HG03571 (cell line): ENCODE results near the gene PDK3.
A peak's percentile ranks its signal among the peaks of the same experiment; 100 is the strongest.

Source experiments
- ATAC-seq: cut with Tn5 transposase; IDR thresholded peaks from one replicate; pipeline ENCODE4 v1.9.1; 2021; ENCODE audit not compliant: unreplicated experiment

The PDK3 gene

DNA sequence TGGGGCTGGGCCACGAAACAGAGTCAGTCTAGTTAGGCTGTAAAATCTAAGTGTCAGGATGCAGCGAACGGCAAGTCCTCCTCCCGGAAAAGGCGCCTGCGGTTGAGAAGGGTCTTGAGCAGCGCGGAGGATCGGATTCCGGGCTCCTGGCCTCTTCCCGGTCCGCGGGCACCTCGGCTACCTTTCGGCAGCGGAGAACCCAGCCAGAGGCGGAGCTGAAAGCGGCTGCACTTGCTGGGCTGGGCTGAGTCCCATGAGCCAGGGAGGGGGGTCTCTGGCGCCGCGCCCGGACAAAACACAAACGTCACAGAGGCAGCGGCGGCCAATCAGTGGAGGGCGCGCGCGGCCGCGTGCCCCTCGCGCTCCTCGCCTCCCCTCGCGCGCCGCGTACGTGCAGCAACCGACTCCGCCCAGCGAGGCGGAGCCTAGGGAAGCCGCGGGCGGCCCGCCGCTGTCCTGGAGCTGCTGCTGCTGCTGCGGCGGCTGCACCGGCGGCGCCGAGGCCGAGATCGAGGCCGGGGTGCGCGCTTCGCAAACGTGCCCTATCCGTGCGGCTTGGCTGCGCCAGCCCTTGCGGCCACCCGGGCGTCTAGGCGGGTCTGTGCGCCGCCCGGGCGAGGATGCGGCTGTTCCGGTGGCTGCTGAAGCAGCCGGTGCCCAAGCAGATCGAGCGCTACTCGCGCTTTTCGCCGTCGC is at the start of gene PDK3:
TSS of gene PDK3 (plus strand) at position 451 of the 696 bp plus-strand sequence. CDS start at position 621, 170 bp downstream.
- ATAC-seq = peak; percentile 94

DNA sequence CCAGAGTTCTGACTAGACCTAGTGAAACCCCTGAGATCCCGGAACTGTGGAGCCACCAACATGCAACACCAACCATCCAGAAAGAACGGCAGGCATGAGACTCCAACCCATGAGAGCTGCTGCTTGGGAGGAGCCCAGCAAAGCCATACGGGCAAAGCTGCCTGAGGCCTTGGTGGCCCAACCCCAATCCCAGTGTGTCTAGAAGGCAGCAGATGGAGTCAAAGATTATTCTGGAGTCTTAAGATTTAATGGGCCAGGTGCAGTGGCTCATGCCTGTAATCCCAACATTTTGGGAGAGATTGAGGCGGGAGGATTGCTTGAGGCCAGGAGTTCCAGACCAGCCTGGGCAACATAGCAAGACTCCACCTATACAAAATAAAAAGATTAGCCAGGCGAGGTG is 49.2 kb upstream of the PDK3 start:
- no peak for ATAC-seq

DNA sequence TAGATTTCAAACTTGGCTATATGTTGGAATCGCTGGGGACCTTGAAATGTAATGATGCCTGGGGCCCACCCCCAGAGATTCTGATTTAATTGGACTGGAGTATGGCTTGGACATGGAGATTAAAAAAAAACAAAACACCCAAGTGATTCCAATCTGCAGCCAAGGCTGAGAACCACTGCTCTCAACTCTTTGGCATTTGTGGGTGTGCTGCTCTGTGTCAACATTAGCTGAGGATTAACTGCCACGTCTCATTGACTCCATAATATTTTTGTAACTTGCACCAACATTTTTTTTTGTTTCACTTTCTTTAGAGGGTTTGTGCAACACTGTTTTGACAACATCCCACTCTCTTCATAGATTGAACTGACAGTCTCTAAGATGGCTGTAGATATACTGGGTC is 41.1 kb upstream of the PDK3 start:
- no peak for ATAC-seq

DNA sequence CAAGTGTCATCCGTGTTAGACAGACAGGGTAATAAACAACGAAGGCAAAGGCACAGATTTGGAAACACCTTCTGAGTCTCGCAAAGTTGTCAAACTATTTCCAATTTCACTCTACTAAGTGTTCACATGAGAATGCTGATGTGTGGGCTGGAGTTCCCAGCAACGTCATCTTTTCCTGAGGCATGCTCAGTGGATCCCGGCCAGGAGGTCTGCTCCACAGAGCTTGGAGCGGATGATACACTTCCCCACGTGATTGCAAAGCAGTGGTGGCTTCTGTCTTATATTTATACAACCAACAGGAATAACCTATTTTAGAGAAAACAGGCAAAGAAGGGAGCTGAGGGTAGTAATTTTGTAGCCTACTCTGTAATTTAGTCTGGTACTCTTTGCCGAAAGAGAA is 40.1 kb upstream of the PDK3 start:
- no peak for ATAC-seq

DNA sequence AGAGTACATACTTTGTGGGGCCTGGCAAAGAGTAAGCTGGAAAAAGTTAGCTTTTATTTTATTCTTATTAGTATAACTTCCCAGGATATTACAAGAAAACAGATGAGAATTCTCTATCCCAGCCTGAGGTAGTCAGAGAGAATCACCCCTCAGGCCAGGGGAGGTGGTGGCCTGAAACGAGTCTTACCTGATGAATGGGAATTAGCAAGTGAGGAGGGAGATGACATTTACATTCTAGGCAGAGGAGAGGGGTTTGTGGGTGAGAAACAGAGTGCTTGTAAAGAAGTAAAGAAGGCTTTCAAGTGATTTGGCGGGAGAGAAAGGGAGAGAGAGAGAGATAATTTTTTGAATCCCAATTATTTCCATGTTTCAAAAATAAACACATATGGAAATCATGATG is 39.3 kb upstream of the PDK3 start:
- no peak for ATAC-seq

DNA sequence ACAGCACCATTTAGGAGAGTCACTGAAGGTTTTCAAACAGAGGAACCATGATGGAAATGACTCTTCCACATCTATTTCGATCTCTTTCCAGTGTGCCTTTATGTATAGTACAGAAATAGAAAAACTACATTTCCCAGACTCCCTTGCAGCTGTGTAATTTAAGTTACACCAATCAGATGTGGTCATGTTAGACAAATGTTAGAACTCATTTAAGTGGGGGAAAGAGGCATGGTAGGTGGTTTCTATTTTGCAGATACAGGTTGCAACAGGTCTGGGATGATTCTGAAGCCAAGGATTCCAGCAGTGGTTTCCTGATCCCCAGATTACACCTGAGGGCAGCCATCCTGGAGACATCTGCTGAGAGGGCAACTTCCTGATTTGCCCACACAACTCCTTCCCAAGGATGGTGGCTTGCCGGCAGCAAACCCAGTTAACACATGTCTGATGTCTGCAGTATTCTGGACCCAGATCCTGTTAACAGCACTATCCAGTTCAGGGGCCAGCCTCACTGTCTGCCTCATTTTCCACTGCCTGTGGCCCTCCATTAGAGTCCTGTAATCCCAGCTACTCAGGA is 38.7 kb upstream of the PDK3 start:
- ATAC-seq = no peak

DNA sequence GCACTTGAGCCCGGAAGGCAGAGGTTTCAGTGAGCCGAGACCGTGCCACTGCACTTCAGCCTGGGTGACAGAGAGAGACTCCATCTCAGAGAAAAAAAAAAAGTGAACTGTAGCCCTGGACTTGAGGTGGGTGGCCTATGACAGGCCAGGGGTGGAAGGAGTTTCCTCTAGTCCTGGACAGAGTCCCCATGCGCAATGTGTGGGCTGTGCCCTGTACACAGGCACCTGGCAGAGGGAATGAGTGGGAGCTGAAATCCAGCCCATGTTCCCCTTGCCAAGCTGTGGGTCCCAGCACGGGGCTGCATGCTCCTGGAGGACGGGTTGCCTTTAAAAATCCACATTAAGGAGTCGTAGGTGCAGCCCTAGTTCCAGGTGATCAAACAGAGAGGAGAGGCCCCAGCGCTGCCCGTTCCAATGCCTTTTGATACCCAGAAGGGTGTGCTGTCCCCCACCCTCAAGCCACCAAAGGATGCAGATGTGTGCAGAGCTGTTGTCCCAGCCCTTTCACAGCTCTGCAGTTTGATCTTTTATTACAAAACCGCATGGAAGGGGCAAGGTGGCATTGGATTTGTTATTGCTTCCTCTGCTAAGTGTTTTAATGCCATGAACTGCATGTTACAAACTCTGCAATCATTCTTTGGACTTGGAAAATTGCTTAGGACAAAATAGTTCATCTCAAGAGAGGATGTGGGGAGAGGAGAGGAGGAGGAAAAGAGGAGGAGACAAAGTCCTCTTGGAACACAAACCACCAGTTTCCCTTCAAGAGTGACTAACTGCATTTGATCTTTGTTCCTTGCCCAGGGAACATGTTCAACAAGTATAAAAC is 38.0 kb upstream of the PDK3 start:
- no peak for ATAC-seq

GRCh38 chrX:24427747-24428019 is 37.4 kb upstream of the PDK3 start:
- no peak for ATAC-seq

- ATAC-seq = no peak
Observed at GRCh38 chrX:24428516-24428915, 36.6 kb upstream of the PDK3 start.

- ATAC-seq = no peak
Observed at GRCh38 chrX:24435060-24435459, 30.0 kb upstream of the PDK3 start.

DNA sequence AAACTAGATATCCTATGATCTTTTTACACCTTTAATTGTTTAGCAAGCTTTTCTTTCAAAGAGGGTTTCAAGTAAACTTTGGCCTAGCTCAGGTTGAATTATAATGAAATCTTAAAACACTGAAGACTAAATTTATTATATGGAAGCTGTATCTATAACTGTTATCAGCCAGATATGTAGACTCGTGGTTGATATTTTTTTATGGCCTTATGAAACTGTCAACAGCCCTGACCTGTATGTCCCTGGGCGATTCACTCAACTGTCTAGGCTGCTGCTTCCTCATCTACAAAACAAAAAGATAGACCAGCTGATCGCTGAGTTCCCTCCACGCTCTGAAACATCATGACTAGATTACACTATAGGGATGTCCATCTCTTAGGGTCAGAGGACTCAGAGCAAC is 21.2 kb upstream of the PDK3 start:
- no peak for ATAC-seq

DNA sequence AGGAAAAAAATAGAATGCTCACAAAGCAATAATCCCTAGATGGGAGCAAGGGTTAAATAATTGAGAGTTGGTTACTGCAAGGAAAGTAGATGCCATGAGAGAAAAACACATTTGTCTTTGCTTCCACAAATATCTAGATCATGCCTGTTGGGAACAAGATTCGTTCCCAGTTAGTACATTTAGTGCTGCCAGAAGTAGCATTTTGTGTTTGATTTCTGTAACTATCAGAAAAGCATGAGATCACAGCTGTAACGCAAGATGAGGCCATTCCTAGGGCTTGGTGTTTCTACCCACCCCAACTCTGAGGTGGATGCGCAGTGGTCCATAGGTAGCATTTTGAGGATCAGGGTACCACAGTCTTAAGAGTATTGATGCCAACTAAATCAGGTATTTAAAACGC is 20.4 kb upstream of the PDK3 start:
- no peak for ATAC-seq

DNA sequence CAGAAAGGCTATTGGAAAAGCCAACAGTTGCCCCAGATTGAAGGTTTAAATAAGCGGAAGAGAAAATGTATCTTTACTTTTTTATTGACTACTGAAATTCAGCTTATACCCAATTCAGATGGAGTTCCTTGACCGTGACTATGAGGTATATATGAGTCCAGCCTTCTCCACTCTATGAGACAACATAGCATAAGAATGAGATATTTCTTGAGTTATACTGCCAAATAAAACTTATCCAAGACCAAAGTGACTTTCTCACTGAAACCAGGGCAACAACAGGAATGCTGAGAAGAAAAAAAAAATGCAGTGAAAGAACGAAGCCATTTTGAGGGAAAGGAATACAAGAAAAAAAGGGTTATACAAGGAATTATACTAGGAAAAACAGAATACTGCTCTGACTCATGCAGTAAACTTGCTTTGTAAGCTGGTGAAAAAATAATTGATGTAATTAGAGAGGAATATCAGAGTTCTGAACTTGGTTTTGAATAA is 16.3 kb upstream of the PDK3 start:
- ATAC-seq = no peak

DNA sequence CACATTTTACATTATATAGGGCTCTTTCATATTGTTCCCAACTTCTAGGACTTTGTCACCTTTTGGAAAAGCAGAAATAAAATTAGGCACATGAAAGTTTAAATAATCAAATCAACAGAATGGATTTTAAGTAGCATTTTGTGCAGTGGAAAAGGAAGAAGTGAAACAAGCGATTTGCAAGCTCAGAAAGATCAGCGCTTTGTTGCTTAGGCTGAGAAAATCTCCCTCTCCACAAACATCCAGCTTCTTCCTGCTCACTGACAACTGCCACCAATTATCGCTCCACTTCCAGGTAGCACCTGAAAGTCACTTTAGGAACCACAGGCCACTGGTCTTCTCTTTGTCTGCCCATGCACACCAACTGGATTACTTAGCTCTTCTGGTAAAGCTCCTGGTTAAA is 2.0 kb upstream of the PDK3 start:
- no peak for ATAC-seq

GRCh38 chrX:24464498-24464835 is 619 bp upstream of the PDK3 start:
- no peak for ATAC-seq

DNA sequence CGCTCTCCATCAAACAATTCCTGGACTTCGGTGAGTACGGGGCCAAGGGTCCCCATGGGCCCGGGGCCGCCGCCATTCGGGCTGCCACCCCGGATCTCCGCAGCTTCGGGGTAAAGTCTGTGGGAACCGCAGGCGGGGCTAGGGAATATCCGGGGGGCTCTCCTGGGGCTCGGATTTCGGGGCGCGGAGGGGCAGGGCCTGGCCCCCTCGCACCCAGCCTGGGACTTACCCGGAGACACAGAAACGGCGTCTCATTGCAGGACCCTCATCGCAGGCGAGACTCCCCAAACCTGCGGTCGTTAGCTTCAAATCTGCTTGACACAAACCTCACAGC is 413 bp downstream of the PDK3 start:
- peak; percentile 9 for ATAC-seq

DNA sequence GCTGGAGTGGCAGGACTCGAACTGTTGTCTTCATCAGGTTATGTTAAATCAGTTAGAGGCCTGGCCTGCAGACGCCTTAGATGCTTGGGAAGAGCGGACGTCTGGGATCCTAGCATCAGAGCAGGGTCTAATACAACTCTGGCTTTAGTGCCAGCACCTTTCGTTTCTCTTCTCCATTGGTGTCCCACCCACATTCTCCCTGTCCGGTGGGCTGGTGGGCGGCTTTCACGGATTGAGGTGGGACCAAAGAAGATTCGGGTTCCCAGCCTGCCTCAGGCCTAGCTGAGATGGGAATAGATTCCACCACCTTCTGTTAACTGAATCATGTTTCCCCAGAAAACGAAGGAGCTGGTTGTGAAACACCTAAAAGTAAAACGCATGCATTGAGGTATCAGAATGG is 939 bp downstream of the PDK3 start:
- no peak for ATAC-seq

GRCh38 chrX:24468245-24468644 is 3.2 kb downstream of the PDK3 start:
- ATAC-seq = no peak

- ATAC-seq = no peak
Observed at GRCh38 chrX:24471808-24472207, 6.7 kb downstream of the PDK3 start.

DNA sequence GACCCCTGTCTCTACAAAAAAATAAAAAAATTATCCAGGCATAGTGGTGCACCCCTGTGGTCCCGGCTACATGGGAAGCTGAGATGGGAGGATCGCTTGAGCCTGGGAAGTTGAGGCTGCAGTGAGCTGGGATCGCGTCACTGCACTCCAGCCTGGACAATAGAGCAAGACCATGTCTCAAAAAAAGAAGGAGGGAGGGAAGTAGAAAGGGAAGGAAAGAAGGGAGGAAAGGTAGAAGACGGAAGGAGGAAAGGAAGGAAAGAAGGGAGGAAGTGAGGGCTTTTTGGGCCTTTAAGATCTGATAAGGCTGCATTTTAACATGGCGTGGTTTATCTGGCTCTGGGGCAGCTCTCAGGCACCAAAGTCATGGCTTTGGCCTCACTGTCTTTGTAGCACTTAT is 10.4 kb downstream of the PDK3 start:
- no peak for ATAC-seq

DNA sequence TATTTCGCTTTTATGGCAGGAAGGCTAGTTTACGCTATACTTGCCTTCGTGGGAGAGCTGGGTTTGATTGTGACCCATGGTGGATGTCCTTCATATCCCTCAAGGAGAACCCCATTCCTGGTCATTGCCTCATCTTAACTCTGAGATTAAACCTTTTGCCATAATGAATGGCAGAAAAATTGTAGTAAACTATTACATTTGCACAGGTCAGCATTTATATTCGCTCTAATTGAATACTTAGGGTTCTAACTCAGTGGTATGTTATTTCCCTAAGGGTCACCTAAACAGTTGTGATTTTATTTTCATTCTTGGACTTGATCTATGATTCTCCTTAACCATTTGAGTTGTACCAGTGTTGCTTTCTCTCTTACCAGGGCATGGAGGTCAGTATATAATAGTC is 13.4 kb downstream of the PDK3 start:
- ATAC-seq = no peak

DNA sequence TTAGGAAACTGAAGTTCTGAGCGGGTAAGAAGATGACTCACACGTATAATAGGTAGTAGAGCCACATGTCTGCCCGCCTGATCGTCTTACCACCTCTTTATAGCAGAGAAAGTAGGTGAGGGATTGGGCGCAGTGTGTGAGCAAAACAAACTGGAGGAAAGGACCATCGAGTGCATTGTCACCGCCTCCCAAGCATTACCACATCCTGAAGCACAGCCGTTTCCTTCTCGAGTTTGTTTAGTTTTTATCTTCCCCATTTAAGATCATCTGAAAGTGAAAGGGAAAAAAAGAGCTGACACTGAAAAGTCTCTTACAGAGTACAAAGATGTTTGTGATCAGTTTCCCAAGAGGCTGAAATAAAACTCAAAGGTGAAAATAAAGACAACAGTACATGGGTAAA is 14.8 kb downstream of the PDK3 start:
- ATAC-seq = peak; percentile 81
